DMS153 treated with DMSO at 0.1 percent for 48 hours (cell line): ENCODE measurements around the gene GAL3ST2.
"Not testable (repeated sequence)": the region's sequence is repeated elsewhere in the genome, so short reads cannot be mapped to it uniquely, and the experiment has no call there.

Source experiments
- DNase-seq: peaks from one replicate; lab custom pipeline; 2025; ENCODE audit not compliant: unreplicated experiment; lab: John Stamatoyannopoulos, UW

Gene GAL3ST2

DNA sequence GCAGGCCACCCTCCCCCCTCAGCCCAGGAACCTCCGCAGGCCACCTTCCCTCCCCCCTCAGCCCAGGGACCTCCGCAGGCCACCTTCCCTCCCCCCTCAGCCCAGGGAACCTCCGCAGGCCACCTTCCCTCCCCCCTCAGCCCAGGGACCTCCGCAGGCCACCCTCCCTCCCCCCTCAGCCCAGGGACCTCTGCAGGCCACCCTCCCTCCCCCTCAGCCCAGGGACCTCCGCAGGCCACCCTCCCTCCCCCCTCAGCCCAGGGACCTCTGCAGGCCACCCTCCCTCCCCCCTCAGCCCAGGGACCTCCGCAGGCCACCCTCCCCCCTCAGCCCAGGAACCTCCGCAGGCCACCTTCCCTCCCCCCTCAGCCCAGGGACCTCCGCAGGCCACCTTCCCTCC is 29.6 kb downstream of the GAL3ST2 start:
- DNase-seq, result not testable (repeated sequence)

DNA sequence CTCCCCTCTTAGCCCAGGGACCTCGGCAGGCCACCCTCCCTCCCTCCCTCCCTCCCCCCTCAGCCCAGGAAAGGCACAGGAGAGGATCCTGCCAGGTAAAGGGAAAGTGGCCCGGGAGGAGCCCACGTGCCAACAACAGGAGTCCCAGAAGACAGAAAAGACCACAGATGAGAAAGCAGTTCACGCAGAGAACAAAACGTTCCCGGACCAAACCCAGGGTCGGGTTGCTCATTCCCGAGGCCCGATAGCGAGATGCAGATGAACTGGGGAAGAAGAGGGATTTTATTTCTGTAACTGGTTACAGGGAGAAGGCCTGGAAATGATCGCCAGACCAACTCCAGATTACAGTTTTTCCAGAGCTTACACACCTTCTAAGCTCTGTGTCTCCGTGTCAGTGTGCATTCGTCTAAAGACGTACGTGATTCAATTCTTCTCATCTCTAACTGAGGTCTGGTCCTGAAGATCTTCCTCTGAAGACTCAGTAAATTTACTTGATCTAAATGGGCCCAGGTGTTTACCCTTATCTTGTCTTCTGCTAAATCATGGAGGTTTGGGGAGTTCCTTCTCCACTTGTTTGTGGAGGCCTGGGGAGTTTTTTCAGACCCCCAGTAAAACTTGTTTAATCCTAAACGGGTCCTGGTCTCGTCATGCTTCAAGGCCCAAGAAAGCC is 31.6 kb downstream of the GAL3ST2 start:
- no peak for DNase-seq

DNA sequence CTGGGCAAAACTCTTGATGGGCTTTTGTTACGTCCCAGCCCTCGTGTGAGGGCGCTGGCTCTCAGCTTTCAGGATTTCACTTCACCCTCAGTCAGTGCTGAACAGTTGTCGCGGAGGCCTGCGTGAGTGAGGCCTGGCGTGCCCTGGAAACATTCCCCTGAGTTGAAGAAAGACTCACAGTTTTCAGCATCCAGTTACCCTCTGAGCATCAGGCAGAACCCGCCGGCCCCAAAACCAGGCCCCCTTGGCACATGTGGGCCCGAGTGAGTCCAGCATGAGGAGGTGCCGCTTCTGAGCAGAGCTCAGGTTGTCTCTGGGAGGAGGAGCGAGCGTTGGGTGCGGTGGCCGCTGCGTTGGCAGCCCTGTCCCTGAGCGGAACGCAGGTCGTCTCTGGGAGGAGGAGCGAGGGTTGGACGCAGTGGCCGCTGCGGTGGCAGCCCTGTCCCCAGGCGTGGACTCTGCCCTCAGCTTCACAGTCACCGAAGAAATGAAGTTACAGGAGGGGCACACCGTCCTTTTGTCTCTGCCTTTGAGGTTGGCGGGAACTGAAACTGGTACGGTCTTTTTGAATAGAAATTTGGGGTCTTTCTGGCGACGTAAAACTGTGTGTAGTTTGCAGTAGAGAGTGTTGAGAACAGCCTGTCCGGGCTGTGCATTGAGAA is 32.2 kb downstream of the GAL3ST2 start, which contains the start of gene NEU4:
NEU4 (plus strand) TSS at position 473 of the 662 bp plus-strand sequence. CDS start 5,292 bp downstream, outside the sequence.
- no peak for DNase-seq

DNA sequence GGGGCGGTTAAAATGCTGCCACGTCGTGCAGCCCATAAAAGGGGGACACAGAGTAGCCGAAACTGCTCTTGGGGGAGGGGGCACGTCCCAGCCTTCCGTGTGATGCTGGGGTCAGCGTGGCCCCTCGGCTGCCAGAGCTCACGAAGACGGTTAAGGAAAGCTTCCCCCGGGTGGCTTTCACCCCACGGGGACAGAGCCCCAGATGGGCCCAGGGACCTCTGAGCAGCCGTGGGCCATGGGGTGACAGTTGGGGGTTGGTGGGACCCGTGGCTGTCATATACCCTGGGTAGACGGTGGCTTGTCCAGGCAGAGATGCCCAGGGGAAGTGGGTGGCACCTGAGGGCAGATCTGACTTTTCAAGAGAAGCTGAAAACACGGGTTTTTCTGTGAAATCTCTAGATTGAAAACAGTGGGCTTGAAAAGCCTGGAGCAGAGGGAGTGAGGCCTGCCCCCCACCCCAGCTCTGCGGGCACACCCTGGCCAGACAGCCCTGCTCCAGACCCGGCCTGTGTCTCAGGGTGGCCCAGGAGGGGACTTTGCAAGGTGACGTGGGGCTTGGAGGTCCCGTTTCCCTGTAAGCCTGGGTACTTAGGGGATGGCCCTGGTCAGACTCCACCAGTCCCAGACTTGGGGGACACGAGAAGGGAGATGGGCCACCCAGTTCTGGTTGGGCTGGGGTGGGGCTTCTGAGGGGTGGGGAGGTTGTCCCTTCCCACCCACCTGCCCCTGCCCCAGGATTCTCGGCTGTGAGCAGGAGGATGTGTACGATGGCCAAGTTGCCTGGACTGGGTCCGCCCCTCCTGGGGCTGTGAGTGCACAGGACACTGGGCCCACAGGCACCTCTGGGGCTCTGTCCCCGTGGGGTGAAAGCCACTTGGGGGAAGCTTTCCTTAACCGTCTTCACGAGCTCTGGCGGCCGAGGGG is 33.0 kb downstream of the GAL3ST2 start:
- DNase-seq, result no peak

DNA sequence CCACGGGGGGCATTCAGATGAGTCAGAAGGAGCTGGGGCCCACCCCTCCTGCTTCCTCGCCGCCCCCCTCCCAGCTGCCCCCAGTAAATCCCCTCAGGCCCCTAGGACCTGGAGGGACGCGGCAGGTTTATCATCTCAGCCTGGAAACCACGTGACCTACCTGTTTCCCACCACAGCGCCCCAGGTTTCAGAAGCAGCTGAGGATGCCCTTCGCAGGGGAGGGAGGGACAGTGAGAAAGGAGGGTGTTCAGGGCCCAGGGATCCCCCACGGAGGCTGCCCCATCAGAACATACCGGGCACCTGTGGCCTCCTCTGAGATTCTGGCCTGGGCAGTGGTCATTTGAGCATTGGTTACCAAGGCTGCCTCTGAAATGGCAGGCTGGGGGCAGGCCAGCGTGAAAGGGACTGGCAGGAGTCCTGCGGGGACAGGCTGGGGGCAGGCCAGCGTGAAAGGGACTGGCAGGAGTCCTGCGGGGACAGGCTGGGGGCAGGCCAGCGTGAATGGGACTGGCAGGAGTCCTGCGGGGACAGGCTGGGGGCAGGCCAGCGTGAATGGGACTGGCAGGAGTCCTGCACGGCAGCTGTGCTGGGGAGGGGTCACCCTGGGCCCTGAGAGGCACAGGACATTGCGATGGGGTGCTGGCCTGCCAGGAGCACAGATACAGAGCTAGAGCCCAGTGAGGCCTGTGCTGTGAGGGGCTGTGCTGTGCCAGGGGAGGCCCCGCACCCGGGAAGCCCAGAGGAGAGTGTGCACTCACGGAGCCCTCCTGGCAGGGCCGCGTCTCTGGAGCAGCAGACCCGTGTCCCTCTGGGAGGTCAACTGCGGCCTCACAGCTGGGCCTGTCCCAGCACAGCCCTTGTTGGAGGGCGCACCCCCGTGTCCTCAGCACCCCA is 33.9 kb downstream of the GAL3ST2 start:
- DNase-seq, result no peak

DNA sequence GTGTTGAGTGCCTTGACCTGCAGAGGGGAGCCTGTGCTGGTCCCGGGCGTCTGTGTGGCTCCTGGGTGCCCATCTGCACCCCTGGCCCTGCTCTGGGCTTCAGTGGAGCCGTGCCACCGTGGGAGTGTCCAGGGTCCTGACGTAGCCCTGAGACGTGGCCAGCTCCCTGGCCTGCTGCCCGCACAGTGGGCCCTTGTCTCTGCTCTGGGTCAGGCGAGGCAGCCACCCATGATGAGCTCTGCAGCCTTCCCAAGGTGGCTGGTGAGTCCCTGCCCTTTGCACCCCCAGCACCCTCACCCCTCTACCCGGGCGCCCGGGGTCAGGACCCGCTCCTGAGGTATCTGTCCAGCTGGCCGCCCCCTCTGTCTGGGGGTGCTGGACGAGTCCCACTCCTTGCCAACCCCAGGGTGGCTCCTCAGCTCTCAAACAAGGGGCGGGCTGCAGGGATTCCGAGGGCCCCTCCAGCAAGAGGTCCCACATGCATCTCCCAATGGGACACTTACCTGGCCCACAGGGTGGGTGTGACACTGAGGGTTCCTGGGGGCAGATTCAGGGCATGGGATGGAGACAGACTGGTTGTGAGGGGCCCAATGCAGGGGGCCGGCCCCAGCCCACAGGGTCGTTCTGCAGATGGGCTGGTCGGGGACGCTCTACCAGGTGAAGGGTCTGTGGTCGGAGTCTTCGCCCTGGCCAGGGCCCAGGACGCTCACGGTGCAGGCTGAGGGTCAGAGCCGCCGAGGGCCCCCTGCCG is 34.8 kb downstream of the GAL3ST2 start:
- no peak for DNase-seq

DNA sequence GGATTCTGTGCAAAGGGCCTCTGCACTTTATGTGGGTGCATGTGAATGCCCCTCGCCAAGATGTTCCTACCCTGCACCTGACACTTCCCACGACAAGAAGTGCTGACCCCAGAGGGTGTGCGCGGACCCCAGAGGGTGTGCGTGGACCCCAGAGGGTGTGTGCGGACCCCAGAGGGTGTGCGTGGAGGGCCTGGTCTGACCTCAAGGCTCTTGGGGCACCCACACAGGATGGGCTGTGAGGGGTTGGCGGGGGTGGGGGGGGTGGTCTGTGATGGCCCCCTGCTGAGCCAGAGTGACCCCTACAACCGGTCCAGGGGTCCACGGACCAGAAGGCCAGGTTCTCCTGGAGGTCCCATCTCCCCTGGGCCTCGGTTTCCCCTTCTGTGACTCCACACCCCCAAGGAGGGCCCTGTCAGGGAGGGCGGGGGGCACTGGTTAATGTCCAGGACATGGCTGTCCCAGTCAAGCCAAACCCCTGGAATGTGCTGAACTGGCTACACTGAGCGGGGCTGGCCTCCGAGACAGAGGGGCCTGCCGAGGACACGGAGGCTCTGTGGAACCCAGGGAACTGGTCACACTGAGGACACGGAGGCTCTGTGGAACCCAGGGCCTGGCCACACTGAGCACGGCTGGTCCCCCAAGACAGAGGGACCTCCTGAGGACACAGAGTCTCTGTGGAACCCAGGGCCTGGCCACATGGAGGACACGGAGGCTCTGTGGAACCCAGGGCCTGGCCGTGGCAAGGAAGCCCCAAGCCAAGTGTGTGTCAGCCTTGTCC is 35.5 kb downstream of the GAL3ST2 start:
- DNase-seq, result no peak

DNA sequence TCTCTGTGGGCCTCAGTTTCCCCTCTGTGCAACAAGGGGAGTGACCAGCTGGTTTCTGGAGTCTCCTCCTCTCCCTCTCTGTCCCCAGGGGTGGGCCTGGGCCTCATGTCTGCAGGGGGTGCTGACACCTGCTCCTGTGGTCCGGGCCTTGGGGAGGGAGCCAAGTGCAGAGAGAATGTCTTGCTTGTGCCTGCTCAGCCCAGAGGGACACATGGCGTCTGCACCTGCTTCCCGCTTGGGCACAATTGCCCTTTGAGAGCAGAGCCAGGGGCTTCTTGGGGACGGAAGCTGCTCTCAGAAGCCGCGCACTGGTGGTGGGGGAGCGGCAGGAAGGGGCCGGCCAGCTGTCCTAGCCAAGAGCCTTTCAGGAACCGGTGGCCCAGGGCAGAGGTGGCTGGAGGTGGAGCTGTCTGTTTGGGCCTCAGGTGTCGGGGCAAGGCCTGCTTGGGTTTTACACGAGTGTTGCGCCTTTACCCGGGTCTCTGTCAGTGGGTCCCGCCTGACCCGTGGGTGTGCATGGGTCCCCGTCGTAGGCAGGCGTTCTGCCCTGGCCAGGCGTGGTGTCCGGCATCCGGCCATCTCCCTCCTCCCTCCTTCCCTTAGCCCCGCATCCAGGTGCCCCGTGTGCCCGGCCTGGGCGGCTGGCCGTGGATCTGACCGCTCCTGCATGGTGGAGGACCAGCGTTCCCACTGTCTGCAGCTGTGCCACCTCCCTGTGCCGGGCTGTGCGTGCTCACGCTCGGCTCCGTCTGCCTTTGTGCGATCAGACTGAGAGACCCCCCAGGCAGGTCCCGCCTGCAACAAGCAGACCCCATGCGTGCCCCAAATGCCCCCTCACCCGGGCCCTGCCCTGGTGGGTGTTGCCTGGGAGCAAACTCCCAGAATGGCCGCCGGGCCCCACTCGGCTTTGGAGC is 36.4 kb downstream of the GAL3ST2 start:
- no peak for DNase-seq

DNA sequence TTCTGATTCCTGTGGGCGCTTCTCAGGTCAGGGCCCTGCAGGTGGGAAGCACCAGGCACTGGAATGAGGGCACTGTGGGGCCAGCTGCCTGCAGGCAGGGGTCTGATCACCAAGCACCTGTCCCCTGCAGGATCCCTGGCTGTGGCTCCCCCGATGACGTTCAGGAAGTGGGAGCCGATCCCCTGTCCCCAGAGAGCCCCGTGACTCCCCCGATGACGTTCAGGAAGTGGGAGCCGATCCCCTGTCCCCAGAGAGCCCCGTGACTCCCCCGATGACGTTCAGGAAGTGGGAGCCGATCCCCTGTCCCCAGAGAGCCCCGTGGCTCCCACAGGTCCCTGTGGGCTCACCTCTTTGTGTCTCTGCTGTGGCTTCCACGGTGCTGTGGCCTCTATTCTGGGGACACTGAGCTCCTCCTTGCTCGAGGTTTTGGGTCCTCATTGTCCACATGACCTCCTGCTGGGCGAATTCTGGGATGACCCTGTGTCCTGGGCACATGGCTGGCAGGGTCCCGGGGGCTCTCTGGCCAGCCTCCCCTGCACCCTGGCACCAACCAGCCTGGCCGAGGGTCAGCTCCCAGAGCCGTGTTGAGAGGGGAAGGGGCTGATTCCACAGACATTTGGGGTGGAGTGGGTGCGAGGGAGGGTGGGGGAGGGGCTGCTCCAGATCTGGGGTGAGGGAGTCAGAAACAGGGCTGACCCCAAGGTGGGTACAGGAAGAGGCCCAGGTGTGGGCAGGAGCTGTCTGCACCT is 37.2 kb downstream of the GAL3ST2 start:
- DNase-seq, result no peak

DNA sequence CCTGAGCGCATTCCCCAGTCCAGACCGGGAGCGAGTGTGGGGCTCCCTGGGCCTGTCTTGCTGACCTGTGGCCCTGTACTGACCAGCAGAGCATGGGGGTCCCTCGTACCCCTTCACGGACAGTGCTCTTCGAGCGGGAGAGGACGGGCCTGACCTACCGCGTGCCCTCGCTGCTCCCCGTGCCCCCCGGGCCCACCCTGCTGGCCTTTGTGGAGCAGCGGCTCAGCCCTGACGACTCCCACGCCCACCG is 37.7 kb downstream of the GAL3ST2 start:
- no peak for DNase-seq

DNA sequence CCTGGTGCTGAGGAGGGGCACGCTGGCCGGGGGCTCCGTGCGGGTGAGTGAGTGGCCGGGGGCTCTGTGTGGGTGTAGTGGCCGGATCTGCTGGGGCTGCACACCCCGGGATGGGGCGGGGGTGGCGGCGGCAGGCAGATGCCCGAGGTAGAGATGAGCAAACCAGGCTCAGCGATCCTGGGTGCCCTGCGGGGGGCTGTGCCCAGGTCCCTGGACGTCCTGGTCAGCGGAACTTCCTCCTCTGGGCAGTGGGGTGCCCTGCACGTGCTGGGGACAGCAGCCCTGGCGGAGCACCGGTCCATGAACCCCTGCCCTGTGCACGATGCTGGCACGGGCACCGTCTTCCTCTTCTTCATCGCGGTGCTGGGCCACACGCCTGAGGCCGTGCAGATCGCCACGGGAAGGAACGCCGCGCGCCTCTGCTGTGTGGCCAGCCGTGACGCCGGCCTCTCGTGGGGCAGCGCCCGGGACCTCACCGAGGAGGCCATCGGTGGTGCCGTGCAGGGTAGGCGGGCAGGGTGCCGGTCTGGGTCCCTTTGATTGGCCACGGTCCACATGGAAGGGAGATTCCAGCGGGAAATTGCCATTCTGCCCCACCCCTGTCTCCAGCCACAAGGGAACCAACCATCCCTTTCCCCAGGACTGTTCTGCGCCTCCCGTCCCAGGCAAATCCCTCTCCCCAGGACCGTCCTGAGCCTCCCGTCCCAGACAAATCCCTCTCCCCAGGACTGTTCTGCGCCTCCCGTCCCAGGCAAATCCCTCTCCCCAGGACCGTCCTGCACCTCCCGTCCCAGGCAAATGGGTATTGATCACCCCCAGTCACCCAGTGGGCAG is 38.2 kb downstream of the GAL3ST2 start:
- no peak for DNase-seq

DNA sequence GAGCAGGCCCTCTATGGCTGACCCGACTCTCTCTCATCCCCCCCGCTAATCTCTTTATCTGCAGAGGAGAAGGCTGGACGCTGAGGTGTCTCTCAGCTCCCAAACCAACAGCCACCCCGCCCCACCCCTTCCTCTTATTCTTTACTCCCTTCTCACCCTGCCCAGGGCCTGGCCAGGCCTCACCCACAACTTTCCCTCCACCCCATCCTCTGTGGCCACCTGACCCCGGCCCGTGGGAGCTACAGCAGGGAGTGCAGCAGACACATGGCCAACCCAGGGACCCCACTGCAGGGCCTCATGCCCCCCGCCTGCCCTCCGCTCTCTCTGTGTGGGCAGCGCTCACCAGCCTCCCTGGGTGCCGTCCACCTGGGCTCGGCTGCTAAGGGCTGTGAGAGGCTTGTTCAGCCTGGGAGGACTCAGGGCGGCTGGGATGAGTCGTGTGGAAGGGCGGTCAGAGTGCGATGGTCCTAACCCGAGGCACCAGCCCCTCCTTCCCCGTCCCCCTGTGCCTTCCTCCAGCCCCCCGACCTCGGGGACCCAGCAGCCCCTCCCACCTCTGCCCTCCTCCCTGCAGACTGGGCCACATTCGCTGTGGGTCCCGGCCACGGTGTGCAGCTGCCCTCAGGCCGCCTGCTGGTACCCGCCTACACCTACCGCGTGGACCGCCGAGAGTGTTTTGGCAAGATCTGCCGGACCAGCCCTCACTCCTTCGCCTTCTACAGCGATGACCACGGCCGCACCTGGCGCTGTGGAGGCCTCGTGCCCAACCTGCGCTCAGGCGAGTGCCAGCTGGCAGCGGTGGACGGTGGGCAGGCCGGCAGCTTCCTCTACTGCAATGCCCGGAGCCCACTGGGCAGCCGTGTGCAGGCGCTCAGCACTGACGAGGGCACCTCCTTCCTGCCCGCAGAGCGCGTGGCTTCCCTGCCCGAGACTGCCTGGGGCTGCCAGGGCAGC is 39.1 kb downstream of the GAL3ST2 start:
- no peak for DNase-seq

DNA sequence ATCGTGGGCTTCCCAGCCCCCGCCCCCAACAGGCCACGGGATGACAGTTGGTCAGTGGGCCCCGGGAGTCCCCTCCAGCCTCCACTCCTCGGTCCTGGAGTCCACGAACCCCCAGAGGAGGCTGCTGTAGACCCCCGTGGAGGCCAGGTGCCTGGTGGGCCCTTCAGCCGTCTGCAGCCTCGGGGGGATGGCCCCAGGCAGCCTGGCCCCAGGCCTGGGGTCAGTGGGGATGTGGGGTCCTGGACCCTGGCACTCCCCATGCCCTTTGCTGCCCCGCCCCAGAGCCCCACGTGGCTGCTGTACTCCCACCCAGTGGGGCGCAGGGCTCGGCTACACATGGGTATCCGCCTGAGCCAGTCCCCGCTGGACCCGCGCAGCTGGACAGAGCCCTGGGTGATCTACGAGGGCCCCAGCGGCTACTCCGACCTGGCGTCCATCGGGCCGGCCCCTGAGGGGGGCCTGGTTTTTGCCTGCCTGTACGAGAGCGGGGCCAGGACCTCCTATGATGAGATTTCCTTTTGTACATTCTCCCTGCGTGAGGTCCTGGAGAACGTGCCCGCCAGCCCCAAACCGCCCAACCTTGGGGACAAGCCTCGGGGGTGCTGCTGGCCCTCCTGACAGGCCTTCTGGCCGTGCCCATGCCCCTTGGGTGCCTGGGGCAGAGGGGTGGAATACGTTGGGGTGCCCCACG is 40.0 kb downstream of the GAL3ST2 start:
- no peak for DNase-seq

DNA sequence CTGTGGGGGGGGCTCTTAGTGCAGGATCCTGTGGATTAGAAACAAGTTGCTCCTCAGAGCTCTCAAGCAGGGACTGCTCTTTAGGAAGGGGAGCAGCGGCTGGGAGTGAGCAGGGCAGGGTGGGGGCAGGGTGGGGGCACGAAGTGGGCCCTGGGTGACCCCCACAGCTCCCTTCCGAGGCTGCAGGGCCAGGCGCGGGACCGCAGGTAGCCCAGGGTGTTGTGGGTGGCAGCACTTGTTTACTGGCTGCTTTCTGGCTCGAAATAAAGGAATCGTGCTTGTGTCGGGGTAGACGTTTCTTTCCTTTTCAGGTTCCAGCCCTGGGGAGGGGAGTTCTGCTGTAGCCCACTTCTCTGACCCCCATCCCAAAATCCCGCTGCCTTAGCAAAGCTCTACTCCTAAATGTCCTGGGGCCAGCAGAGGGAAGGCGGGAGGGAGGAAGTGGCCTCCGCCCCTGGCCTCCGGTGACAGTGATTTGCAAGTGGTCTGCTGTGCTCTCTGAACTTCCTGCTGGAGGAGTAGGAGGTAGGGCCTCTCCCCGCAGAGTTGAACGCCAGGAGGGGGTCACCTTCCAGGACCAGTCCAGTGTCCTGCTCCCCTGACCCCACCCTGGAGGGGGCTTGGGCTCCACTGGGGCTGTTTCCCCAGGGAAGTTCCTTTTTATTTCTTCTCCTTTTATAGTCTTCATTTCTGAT is 40.7 kb downstream of the GAL3ST2 start:
- no peak for DNase-seq

DNA sequence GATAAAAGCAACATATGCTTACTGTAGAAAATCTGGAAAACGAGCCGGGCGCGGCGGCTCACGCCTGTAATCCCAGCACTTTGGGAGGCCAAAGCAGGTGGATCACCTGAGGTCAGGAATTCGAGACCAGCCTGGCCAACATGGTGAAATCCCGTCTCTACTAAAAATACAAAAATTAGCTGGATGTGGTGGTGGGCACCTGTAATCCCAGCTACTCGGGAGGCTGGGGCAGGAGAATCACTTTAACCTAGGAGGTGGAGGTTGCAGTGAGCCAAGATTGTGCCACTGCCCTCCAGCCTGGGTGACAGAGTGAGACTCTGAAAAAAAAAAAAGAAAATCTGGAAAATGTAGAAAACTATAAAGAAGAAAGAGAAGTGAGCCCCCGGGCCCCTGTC is 41.2 kb downstream of the GAL3ST2 start:
- DNase-seq, result not testable (repeated sequence)
